ENCODE measurements around the gene PFDN1.

Gene PFDN1

DNA sequence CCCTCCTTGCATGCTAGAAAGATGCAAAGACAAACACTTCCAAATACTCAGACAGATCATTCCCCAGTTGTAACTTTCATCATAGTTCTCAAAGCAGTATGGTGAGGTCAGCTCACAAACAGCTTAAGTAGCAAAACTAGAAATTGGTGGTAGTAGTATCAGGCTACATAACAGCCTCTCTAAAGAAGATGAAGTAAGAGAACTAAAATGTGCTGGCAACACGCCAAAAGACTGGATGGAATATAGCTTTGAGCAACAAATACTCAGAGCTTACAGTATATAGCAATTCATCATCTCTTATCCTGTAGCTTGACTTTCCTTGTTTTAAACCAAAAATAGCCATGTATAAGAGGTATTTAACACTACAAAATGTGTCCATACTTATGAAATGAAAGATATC, 7.5 kb downstream of the PFDN1 start:
- no peak for DNase-seq

DNA sequence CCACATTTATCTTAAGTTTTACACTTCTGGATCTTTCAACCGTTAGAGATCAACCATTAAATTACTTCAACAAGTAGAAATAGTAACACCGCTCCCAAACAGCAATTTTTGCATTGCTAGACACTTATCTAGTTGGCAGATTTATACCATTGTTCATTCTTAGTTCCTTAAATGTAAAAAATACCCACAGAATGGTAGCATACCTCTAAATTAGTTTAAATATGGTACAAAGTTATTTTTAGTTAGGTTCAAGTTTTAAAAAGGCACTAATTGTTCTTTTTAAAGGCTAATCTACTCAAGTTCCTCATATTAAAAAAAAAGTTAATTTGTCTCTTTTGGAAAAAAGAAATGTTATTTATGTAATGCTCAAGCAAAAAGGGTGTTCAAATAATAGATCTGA, 8.1 kb downstream of the PFDN1 start:
- no peak for DNase-seq

DNA sequence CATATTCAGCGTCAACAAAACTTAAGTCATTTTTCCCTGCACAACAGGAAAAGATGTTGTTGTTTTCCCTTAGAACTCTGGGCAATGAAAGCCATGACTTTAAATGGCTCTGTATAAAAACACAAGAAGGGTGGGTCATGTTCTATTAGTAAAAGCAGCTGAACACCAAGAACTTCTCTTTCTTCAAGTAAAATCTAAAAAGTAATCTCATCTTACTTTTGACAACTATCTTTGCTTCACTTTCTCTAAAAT, 9.1 kb downstream of the PFDN1 start:
- DNase-seq, result no peak

DNA sequence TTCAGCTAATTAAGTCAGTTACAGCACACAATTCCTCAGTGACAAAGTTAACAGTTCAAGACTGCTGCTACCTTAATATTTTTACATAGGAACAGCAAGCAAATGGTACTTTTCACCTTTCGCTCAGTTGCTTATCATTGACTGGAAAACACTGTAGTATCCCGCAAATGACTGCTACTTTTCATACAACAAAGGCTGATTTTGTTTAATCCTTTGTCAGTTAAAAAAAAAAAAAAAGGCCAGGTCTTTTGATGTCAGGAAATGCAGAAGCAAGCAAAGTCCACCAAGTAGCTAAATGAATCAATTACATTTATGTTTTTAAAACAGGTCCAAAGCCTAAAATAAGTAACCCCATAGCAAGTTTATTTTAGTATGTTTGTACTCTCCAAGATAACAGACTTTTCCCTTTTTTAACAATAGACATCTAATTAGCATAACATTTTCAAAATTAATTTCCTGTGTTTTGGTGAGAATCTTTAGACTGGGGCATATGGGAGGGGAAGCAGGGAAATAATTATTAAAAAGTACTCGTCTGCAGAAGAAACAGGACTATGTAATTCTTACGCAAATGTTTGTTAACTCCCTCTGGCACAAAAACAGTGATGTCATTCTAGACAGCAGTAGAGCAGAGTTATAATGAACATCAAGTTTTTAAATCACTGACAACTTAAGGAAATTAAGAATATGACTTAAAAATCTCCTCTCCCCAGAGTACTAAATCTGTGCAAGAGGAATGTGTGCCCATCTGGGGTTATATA, 9.6 kb downstream of the PFDN1 start:
- no peak for DNase-seq

DNA sequence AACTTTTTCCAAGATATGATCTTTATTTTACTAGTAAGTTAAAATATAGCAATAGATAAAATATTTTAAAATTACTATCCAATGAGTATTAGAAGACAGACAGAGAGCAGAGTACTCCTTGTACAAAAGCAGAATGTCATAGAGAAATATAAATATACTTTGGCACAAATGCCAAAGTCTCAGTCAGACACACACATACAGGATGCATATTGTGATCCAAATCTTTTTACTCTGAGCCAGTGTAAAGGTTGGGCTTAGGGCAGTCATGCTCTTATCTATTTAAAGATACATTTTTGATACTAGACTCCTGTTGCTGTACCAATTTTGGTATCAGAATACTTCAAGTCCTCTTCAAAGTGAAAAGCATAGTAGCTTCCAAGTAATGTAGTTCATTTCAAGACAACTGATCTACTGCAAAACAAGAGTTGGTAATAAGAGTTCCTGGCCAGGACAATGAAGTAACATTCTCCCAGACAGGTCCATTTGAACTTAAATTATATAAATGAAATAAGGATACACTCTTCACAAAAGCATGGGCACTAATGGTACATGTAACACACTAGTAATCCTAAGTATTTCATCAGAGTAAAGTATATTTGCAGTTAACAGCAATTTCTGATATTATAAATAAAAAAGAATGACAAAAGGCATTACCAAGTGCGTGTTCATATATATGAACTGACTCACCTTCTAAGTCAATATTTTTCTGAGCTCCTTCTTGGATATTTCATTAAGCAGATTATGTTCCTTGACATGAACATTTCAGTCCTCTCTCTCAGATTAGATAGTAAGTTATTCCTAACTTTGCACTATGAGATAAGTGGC, 10.5 kb downstream of the PFDN1 start:
- no peak for DNase-seq

DNA sequence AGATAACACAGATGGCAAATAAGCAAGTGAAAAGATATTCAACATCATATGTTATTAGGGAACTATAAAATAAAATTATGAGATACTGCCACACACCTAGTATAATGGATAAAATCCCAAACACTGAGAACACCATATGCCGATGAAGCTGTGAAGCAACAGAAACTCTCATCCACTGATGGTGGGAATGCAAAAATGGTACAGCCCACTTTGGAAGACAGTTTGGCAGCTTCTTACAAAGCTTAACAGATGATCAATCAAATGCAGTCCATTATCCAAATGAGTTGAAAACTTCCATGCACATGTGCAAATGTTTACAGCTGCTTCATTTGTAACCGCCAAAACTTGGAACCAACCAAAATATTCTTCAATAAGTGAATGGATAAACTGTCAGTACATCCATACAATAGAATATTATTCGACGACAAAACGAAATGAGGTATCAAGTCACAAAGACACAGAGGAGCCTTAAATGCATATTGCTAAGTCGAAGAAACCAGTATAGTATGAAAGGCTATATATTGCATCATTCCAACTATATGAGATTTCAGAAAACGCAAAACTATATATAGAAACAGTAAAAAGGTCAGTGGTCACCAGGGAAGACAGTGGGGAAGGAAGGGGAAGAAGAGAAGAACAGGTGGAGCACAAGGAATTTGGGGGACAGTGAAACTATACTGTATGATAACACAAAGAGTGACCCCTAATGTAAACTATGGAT, 14.9 kb downstream of the PFDN1 start:
- DNase-seq, result no peak

DNA sequence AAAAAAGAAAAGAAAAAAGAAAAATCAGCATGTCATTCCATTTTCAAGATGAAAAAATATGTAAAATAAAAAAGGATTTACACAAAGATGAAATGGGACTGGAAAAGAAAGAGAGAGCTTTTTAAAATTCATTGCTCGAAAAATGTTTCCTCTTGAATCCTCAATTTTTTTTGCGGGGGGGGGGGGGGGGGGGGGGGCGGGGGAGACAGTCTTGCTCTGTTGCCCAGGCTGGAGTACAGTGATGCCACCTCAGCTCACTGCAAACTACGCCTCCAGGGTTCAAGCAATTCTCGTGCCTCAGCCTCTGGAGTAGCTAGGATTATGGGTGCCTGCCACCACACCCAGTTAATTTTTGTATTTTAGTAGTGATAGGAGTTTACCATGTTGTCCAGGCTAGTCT, 16.5 kb downstream of the PFDN1 start:
- DNase-seq, result no peak

DNA sequence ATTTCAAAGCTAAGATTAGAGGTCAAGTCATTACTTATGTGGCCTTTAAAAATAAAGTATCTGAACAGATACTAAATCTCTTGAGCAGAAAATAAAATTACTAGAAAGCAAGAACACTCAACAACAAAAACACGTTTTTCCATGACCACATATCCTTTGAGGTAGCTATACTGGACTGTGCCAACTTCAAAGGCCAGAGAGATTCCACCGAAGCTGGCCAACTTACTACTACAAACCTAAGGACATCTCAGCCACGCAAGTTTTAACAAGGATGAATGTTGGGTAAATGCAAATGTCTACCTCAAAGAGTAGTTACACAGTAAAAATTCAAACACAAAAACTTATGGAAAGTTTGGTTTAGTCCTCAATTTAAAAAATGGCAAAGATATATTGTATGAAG, 18.9 kb downstream of the PFDN1 start:
- DNase-seq, result no peak

DNA sequence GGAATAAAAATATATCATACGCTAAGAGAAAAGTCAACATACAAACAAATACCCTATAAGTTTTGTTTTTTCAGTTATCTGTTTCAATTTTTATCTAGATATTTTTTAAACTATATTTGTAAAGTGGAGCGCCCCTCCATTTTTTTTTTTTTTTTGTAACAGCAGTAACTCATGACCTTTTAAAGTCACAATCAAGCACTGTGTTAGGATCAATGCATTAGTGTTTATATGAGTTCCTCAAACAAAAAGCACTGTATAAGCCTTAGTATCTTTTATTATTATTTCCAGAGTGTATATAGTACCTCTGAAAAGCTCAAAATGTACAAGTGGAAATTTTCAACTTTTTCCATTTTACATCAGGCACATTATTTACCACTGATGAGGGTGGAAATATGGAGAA, 20.6 kb downstream of the PFDN1 start:
- no peak for DNase-seq

DNA sequence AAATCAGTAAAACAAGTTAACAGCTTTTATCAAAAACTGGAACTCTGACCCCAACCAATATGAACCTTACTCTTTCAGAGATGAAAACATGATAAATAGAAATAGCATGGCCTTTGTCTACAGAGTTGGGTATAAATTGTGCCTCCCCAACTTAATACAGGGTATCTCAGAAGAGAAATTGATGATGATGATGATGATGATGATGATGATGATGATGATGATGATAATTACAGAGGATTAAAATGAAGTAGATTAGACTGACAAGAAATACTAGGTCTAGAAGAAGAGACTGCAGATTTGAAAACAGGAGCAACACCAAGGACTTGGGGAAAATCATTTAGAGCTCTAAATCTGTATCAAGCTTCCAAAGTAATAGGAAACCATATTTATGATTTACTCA, 27.1 kb downstream of the PFDN1 start:
- no peak for DNase-seq

DNA sequence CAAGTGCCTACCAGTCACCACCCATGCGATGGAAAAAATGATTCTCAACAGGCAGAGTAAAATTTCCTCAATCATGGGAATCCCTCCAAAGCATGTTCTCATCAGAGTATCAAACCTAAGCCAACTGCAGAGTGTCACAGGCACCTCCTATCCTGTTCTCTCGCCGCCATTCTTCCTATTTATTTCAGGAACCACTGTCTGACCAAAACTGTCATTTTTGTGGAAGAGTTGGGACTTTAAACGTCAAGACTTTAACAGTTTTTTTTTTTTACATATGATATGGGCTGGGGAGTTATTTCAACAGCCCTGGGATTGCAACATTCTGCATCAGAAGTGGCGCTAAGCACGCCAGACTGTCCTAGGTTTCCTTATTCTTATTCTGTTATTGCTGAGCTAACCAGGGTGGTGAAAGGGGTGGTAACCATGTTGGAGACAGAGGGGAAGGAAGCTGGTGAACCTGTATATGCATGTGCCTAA, 29.5 kb downstream of the PFDN1 start:
- no peak for DNase-seq

DNA sequence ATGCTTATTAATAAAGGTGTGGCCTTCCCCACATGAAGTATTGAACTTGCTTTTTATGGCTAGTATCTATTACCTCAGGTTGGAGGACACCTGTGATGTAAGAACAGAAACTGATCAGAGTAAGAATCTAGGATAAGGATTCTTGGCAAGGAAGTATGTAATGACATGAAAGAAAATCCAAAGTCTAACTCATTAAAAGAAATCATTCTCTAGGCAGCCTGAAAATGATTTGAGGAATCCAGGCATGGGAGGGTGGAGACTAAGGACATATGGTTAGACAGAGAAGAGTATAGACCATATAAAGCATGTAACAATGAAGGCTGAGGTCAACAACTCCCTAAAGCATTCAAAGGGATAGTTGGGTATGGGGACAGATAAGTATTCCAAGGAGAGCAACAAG, 32.9 kb downstream of the PFDN1 start:
- no peak for DNase-seq

DNA sequence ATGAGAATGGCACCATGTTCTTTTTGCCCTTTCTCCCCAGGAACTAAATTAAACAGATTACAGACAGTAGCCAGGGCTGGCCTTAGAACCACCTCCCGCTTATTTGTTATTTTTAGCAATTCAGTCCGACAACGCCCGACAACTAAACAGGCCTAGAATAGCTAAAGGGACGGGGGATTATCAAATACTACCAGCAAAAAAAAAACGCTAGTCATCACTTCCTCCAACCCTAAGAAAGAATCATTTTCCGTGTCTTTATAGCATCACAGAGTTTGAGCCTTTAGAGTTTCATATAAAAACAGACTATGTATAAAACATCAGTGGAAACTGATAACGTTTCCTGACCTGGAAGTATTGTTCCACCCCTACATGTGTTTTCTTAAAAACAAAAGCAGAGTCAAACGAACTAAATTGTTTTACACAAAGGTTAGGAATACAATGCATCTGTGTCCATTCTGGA, 35.3 kb downstream of the PFDN1 start:
- DNase-seq, result no peak

DNA sequence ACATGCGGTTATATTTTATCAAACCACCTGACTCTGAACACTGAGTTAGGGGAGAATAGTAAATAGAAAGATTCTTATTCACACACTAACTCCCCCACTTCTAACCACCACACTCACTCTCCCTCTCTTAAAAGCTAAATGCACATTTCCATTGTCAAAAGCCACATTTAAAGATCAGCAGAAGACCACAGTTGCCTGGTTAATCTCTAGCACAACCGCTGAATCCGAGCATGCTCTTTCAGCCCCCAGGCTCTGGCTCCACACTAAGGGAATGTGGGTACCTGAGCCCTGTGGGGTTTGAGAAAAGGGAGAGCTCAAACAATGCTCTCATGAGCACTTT, 35.7 kb downstream of the PFDN1 start:
- no peak for DNase-seq

DNA sequence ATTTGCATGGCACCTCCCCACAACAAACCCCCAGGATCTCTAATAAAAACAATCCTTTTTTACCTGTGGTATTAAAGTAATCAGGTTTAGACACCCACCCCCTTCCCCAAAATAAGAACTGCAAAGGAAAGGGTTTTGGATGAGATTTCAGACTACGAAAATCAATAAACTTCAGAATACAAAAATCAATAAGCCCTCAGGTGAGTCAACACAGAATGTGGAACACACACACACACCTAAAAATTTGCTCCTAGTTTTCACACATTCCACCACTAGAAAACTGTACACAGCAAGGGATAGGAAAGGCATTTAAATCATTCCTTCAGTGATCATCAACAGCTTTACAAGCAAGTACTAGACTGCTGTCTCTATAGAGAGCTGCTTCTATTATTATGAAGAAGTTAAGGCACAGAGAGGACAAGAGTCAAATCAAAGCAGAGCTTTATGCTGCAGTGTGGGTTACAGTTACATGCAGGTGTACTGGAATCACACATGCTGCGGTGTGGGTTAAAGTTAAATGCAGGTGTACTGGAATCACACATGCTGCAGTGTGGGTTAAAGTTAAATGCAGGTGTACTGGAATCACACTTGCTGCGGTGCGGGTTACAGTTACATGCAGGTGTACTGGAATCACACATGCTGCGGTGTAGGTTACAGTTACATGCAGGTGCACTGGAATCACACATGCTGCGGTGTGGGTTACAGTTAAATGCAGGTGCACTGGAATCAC, 36.3 kb downstream of the PFDN1 start:
- DNase-seq, result no peak

DNA sequence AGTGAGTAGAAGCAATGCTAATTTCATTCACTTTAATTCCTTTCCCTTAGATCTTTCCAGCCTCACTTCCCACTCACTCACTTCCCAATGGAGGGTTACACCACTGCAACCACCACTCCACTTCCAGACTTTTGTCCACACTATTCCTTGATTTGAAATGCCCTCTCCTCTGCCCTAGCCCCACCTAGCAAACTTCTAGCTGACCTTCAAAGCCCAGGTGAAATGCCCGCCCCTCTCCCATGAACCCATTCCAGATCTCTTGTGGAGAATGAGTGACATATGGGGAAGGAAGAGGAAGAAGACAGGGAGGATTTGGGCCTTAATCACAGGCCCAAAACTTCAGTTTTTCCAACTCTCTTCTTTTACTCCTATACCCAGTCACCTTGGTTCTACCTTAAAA, 37.1 kb downstream of the PFDN1 start:
- no peak for DNase-seq

DNA sequence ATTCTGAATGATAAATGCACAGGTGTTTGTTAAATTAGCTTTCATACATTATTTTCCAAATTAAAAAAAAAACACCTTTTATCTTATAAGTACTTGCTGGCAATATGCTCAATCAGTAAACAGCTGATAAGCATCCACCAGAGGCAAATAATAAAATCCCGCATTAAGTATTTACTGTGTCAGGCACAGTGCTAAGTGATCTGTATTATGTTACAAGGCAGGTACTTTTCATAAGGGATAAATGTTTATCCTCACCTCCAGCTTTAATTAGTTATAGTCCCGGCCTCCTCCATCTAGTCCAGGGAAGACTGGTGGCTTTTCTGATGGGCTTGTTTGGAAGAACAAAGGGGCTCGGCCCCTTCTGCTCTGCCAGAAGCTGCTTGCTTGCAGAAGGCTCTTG, 40.1 kb downstream of the PFDN1 start:
- no peak for DNase-seq

DNA sequence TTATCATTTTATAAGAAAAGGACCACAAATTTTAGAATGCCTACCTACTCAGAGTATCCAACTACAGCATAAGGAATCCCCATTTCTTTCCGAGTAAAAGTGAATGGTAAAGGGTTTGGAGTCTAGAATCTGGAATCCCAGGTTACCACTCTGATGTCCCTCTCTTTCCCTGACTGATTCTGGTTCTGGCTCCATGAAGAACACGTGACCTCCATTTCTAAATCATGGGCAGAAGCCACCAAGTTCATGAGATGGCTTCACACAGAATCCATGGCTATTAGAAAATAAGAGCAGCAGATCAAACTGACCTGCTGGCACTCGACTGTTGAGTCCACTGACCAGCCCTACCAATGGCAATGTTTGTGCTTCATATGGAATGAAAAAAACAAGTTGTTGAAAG, 40.7 kb downstream of the PFDN1 start:
- no peak for DNase-seq

DNA sequence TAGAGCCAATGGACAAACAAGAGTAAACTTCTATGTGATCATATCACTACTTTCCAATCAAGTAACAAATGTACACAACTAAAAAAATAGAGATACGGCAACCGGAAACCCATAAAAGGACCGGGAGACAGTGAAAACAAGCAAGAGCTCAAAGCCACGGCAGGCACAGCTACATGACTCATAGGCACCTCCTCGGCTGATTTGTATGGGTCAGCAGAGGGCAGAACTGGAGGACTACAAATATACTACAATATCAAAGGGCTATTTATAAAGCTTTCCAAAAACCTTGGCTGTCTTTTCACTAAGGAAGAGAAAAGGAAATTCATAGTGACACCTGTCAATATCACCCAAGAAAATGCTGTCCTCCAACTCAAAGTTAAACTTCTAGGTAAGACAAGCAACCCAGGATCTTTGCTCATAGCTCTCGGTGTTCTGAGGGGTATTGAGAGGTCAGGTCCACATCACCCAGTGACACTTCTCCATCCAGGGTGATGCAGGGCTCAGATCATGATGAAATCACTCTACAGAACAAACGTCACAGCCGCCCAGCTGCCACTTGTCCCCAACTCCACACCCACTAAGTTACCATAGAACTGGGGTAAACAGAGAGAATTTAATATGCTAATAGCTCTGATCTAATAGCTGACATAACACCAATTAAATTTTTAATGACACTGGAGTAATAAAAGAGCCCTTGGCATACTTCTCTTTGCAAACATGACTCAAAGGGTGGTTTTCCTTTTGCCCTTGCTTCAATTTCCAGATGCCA, 41.3 kb downstream of the PFDN1 start:
- DNase-seq, result no peak

DNA sequence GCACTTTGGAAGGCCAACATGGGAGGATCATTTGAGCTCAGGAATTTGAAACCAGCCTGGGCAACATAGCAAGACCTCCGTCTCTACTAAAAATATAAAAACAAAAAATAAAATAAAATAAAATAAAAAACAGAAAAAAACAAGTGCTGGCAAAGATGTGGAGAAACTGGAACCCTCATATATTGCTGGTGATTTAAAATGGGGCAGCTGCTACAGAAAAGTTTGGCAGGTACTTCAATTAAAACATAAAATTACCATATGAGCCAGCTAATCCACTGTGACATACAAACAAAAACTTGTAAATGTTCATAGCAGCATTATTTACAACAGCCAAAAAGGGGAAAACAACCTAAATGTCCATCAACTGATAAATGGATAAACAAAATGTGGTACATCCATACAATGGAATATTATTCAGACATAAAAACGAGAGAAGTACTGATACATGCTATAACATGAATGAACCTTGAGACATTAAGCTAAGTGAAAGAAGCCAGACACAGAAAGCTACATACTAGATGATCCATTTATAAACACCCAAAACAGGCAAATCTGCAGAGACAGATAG, 42.7 kb downstream of the PFDN1 start:
- DNase-seq, result no peak

DNA sequence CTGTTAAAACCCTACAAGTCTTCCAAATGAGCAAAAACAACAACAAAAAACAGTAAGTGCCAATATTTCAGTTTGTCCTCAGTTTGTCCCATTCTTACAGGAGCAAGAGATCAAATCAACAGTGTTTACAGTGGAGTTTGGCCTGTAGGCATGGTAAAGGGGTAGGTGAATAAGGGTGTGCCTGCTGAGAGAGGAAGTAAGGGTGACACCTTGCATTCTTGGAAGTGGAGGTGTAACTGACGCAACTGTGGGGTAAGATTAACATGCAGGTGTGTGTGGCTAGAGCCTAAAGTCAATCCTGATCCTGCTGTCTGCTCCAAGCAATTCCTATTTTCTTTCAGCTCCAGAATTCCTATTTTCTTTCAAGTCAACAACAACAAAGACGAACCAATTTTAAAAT, 43.4 kb downstream of the PFDN1 start:
- DNase-seq, result no peak

DNA sequence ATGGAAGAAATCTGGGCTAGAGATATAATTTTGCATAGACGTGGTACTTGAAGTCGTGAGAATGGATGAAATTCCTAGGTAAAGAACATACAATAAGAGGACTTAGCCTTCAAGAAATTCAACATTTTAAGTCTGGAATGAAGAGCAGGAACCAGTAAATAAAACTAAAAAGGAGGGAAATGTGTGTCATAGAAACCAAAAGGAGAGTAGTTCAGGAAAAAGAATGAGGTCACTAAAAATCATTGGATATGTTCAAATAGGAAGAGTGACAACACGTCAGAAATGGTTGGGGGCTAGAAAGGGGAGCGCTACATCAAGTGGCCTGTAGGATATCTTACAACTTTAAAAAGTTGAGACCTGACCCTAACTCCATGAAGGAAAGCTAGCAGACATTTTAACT, 44.0 kb downstream of the PFDN1 start:
- DNase-seq, result no peak
